KOPT-K1 (cell line): ENCODE results near the gene NRXN3.

Experiments used
- H3K27ac ChIP-seq: fragments of 200-600 bp; sonication (generic); 2 replicates; pipeline ENCODE4 v1.5.1; 2016; ENCODE audit warnings: antibody characterized with exemption, mild to moderate bottlenecking, low read depth, low read length; ENCODE audit not compliant: poor library complexity, severe bottlenecking
- H3K36me3 ChIP-seq: fragments of 200-600 bp; sonication (generic); 2 replicates; pipeline ENCODE4 v1.5.1; 2017; ENCODE audit warnings: antibody characterized with exemption, mild to moderate bottlenecking, low read length, moderate library complexity; ENCODE audit not compliant: insufficient read depth
- H3K9me3 ChIP-seq: fragments of 200-600 bp; sonication (generic); 2 replicates; pipeline ENCODE4 v1.5.1; 2017; ENCODE audit warnings: antibody characterized with exemption, low read length, mild to moderate bottlenecking; ENCODE audit not compliant: insufficient read depth, poor library complexity, severe bottlenecking

The NRXN3 gene

GRCh38 chr14:79050787-79051727, 880.9 kb downstream of the NRXN3 start:
- Histone ChIP-seq H3K27ac (no peak overlapping the region), H3K9me3 (no peaks in the 10 kb centered on the region), H3K36me3 (no peaks in the 10 kb centered on the region)

DNA sequence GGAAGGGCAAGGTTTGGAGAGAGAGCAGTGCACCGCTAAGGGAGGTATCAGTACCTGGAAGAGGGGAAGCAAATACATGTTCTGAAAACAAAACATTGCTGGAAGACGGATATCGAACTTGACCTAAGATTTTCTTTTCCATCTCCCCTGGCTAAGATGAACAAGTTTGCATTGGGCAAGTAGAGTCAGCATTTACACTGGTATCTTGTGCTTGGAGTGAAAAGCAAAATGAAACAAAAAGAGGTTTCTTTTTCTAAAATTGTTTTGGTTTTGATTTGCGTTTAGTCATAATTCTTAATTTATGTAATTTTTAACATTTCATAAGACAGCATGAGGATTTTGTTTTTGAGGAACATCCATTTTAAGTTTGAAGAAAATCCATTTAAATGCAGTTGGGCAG, 881.6 kb downstream of the NRXN3 start:
- Histone ChIP-seq H3K27ac (no peak overlapping the region), H3K36me3 (no peaks in the 10 kb centered on the region), H3K9me3 (no peaks in the 10 kb centered on the region)

DNA sequence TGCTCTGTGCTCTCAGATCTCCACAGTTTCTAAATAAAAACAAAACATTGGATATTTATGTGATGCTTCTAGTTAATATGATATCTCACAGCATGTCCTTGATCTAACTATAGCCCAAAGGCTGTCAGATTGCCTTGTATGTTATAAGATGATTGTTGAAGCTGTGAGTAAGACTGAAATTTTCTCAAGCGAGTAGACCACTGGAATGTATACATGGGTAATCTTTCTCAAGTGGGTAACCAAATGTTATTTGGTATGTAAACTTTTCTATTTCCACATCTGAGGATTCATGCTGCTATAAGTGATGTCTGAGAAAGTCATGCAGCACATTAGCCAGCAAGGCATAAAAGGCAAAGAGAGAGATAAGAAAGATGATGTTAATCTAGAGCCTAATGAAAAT, 886.7 kb downstream of the NRXN3 start:
- Histone ChIP-seq H3K9me3 (no peaks in the 10 kb centered on the region), H3K27ac (no peak overlapping the region), H3K36me3 (no peaks in the 10 kb centered on the region)

DNA sequence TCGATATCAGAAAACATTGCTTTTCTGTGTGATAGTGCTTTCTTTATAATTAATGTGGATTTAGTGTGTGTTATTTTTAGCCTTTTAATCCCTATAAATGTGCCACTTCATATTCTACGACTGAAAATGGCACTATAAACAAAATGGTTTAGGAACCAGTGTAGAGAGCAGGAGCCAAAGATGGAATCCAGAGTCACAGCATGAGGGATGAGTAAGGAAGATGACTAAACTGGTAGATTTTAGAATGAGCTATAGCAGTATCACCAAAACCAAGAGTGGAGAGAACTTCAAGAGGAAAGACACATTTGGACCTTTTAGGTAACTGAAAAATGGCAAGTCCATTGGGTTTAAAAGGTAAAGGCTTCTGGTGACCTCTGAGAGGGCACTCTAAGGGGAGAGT, 887.2 kb downstream of the NRXN3 start:
- Histone ChIP-seq H3K9me3 (no peaks in the 10 kb centered on the region), H3K36me3 (no peaks in the 10 kb centered on the region)

DNA sequence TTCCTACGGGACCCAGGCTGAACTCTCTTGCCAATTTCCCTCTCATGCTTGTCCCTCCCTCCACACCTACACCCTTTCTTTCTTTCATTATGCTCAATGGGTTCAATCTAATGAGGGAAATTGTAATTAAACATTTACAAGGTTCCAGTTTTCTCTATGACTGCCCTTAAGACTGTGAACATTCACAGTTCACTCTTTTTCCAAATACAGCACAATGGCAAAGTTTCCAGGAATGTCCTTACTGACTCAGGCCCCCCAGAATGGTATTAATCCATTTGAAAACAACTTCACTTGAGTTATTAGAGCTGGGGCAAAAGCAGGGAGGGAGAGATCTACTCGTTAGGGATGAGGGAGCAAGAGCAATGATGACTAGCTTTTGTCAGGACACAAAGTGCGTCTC, 892.1 kb downstream of the NRXN3 start:
- H3K27ac ChIP-seq = no peak overlapping the region
- no peaks in the 10 kb centered on the region for H3K9me3 ChIP-seq
- no peaks in the 10 kb centered on the region for H3K36me3 ChIP-seq

More for the DNA sequence above, 887.2 kb downstream of the NRXN3 start:
- no peak overlapping the region for H3K27ac ChIP-seq

DNA sequence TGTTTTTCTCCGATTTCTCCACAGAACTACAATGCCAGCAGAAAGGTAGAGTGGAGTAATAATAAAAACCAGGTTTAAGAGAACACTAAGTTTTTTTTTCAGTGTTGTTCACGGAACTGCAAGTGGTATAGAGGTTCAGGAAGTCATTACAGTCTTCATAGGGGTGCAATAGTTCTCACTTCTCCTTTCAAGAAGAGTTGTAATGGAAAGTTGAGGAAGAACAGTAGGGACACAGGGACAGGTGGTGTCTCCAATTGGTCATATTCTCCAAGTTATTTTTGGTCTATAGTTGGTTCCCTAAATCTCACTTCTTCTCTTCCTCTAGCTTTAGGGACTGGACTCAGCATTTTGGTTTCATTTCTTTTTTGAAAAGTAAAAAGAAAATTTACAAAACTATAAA, 894.0 kb downstream of the NRXN3 start:
- no peaks in the 10 kb centered on the region for H3K9me3 ChIP-seq
- no peaks in the 10 kb centered on the region for H3K36me3 ChIP-seq
- H3K27ac ChIP-seq = no peak overlapping the region

GRCh38 chr14:79074510-79074909, 904.3 kb downstream of the NRXN3 start:
- no peaks in the 10 kb centered on the region for H3K36me3 ChIP-seq
- no peak overlapping the region for H3K27ac ChIP-seq
- H3K9me3 ChIP-seq = no peaks in the 10 kb centered on the region

DNA sequence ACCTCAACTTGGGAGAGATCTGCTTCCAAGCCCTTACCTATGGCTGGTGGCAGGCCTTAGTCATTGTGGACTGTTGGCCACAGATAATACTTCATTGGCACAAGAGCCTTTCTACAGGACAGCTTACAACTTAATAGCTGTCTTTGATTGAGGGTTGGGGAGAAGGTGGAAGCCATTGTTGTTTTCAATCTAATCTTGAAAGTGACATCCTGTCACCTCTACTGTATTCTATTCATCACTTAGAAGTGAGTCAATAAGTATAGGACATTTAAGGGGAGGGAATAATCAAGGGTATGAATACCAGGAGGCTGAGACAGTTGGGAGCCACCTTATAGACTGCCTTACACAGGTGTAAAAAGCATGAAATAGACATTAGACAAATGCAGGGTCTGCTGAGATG, 906.3 kb downstream of the NRXN3 start:
- H3K27ac ChIP-seq = no peak overlapping the region
- no peaks in the 10 kb centered on the region for H3K36me3 ChIP-seq
- H3K9me3 ChIP-seq = no peaks in the 10 kb centered on the region

DNA sequence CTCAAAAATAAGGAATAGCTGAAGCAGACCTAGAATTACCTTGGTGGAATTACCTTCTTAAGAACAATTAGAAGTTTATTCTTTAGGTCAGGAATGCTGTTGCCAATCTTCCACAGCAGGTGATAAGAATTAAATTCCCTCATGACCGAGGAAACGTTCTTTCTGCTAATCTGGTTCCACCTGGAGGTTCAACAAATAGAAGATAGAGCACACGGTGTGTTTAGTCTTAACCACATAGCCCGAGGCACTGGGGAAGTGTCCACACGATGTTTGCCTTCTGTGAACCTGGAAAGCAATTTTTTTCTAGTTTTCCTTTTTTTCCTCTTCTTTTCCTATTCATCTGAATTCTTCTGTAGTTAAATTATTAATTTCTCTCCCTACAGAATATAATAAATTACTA, 906.9 kb downstream of the NRXN3 start:
- Histone ChIP-seq H3K9me3 (no peaks in the 10 kb centered on the region), H3K27ac (no peak overlapping the region), H3K36me3 (no peaks in the 10 kb centered on the region)

GRCh38 chr14:79080040-79080439, 909.9 kb downstream of the NRXN3 start:
- no peak overlapping the region for H3K27ac ChIP-seq
- no peaks in the 10 kb centered on the region for H3K36me3 ChIP-seq
- no peaks in the 10 kb centered on the region for H3K9me3 ChIP-seq

- Histone ChIP-seq H3K9me3 (no peaks in the 10 kb centered on the region), H3K36me3 (no peaks in the 10 kb centered on the region), H3K27ac (no peak overlapping the region)
These were observed 912.7 kb downstream of the NRXN3 start for GRCh38 chr14:79082883-79083282.

DNA sequence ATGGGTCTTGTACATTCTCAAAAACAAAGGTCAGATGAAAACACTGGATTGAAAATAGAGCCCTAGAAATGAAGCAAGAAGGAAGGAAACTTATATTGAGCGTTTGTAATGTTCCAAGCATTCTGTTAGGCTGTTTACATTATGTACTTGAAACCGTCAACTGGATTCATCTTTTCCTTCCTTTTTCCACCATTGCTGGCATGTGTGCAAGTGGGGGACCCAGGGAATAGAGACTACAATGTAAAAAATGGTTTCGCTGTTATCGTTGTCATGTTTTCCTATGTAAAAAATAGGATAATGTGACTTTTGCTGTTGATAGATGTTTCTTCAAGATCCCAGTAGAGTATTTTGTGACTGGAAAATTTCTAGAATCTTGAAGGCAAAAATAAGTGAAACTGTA, 913.2 kb downstream of the NRXN3 start:
- Histone ChIP-seq H3K27ac (no peak overlapping the region), H3K36me3 (no peaks in the 10 kb centered on the region), H3K9me3 (no peaks in the 10 kb centered on the region)

GRCh38 chr14:79084861-79085260, 914.7 kb downstream of the NRXN3 start:
- Histone ChIP-seq H3K36me3 (no peaks in the 10 kb centered on the region), H3K9me3 (no peaks in the 10 kb centered on the region), H3K27ac (no peak overlapping the region)

DNA sequence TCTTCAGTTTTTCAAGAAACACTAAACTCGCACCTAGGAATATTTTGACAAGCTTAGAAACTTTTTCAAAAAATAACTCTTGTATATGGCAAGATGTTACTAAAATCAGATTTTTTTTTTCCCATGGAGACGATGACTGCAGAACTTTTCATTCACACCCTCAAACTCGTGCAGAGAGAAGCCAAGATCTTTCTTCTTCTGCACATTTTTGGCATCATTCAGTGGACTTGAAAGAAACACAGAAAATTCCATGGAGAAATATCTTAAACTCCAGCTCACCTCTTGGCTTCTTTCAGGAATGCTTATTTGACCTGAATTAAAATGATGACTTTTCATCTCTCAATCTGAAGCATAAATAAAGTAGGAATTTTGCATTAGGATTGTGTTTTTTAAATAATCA, 919.4 kb downstream of the NRXN3 start:
- Histone ChIP-seq H3K9me3 (no peaks in the 10 kb centered on the region), H3K36me3 (no peaks in the 10 kb centered on the region), H3K27ac (no peak overlapping the region)

DNA sequence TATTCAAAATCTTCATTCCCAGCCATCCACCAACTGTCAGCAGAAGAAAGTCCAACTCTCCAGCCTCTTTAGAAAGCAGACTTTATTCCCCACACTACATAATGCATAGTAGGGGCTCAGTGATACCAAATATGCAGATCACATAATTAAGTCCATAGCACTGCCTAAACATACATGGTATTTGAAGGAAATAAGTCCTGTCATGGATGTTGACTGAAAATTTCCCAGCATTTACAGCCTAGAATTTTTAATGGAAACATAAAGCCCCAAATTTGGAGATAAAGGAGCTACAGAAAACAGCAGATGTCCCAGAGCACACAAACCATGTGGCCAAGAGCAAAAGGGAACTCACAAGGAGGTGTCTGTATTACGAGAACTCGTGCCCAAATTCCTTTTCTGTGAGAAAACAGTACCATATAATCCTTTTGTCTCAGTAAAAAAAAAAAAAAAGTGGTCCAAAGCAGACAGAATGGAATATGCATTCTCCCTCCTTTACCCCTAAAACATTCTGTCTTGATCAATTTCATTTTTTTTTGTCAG, 920.5 kb downstream of the NRXN3 start:
- H3K27ac ChIP-seq = no peak overlapping the region
- no peaks in the 10 kb centered on the region for H3K9me3 ChIP-seq
- H3K36me3 ChIP-seq = no peaks in the 10 kb centered on the region
